22Rv1 (cell line): ENCODE results near the gene ANKRD18B.
"Not testable (repeated sequence)": the region's sequence is repeated elsewhere in the genome, so short reads cannot be mapped to it uniquely, and the experiment has no call there.

Experiments used
- CTCF ChIP-seq: fragments of 450-650 bp; IDR thresholded peaks from 2 replicates; pipeline ENCODE4 v1.5.1; 2017; ENCODE audit warnings: mild to moderate bottlenecking
- ZFX ChIP-seq: fragments of 450-650 bp; IDR thresholded peaks from 2 replicates; pipeline ENCODE4 v1.6.1; 2017; ENCODE audit warnings: antibody characterized with exemption, borderline replicate concordance

DNA sequence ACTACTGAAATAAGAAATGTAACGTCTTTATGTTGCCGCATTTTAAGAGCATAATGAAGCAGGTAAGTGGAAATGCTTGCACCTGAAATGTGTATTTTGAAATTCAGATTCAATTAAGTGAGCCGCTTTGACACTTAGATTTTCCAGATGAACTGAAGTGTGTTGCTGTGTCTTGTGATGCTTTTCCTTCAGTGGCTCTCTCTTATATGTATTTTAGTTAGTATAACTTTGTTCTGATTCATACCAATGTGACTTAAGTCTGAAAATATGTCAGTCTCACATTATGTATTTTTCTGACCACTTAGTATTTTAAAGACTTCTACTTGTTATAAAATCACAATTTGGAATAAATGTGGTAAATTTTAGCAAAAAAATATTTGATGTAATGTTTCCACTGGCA, 25.4 kb downstream of the ANKRD18B start:
- not testable (repeated sequence) for TF ChIP-seq CTCF, ZFX
